ENCODE measurements around the gene SH3TC1. TPM values are rescaled to one million over a fixed set of nuclear protein-coding genes. Genes with fewer than 3 reads are reported as not detected.
A peak's percentile ranks its signal among the peaks of the same experiment; 100 is the strongest.

Gene SH3TC1
- total and polyA plus RNA-seq, 2 of the 13 experiments (the other 11 are each of a cell fraction or from before 2014, with no cell fraction given): 14.9 to 21.8 TPM

GRCh38 chr4:8168832-8169598 lies 30.1 kb upstream of the SH3TC1 start:
- no peaks in the 10 kb centered on the region for H4K20me1 ChIP-seq (ENCODE audit: insufficient read depth, low read length)
- H3K27me3 ChIP-seq (ENCODE audit: control insufficient read depth in 1 of 2, insufficient read depth in 2 of 2, low read length in 2 of 2): peaks cover 5 to 48% of the 10 kb centered on the region in 2 experiments; a peak in 3 of 5 replicates
- no peak overlapping the region for H2AFZ ChIP-seq (ENCODE audit: low read length)
- peaks cover 5% of the 10 kb centered on the region; the same call in 1 of the 2 replicates for H3K9me3 ChIP-seq (ENCODE audit: low read length)
- ATAC-seq (no peak), FAIRE-seq (no peak), DNase-seq (ENCODE audit: low spot score) (no peak)
- H3K4me2 ChIP-seq (ENCODE audit: low read depth, low read length): no peak overlapping the region
- in situ Hi-C loops (cut with HindIII; ENCODE audit: extremely low pct_ligation_motif_present, low pct_unique_long_range_greater_than_20kb): loop anchor here (10.0 kb wide), 1 partner anchor 236 kb away; no protein-coding TSS in a partner anchor
- H3K9ac ChIP-seq (ENCODE audit: insufficient read depth, low read depth, low read length): no peak overlapping the region
- no peaks in the 10 kb centered on the region for H3K36me3 ChIP-seq (replicated peaks in 1 of 2; ENCODE audit: control insufficient read depth in 1 of 2, insufficient read depth in 2 of 2, low read length in 2 of 2)
- TF ChIP-seq ZNF329 (CRISPR knock-in tag; IDR thresholded peaks at IDR 0.05; ENCODE audit: low read depth) (0 out of 2 replicates have a peak, but pooled peaks have one; percentile 78), MNT (IDR thresholded peaks at IDR 0.05) (peak; percentile 29; the same call in 1 of the 2 replicates), ZNF441 (CRISPR knock-in tag; IDR thresholded peaks at IDR 0.05; ENCODE audit: borderline replicate concordance) (no peak)
- 8% methylated on average over 5 of the region's 5 CpGs for WGBS (ENCODE audit: low lambda C conversion rate)
- CTCF ChIA-PET (ENCODE audit: low intra/inter-chr PET ratio, low total read pairs): no interaction called here
- no peak overlapping the region for H3K4me3 ChIP-seq (replicated peaks in 1 of 3; ENCODE audit: insufficient read depth in 1 of 3, low read depth in 2 of 3, low read length in 3 of 3)
- no TSS peak for BruUV-seq (replicated peaks)
- intact Hi-C loops (cut with micrococcal nuclease; ENCODE audit: unreplicated experiment): no loop called here
- H3K4me1 ChIP-seq (ENCODE audit: insufficient read depth, low read length): no peaks in the 10 kb centered on the region
- H3K79me2 ChIP-seq (ENCODE audit: insufficient read depth, low read length): no peaks in the 10 kb centered on the region
- no peak overlapping the region for H3K27ac ChIP-seq (ENCODE audit: extremely low read length, insufficient read depth, low read length)
- POLR2A ChIA-PET: no interaction called here

GRCh38 chr4:8169763-8170162 lies 29.3 kb upstream of the SH3TC1 start:
- intact Hi-C loops (cut with micrococcal nuclease; ENCODE audit: unreplicated experiment) (no loop called here), in situ Hi-C loops (cut with HindIII; ENCODE audit: extremely low pct_ligation_motif_present, low pct_unique_long_range_greater_than_20kb) (loop anchor here (10.0 kb wide), 1 partner anchor 235 kb away; no protein-coding TSS in a partner anchor)
- Histone ChIP-seq H3K4me1 (ENCODE audit: insufficient read depth, low read length) (no peaks in the 10 kb centered on the region), H3K79me2 (ENCODE audit: insufficient read depth, low read length) (no peaks in the 10 kb centered on the region), H3K36me3 (replicated peaks in 1 of 2; ENCODE audit: control insufficient read depth in 1 of 2, insufficient read depth in 2 of 2, low read length in 2 of 2) (no peaks in the 10 kb centered on the region), H3K9me3 (ENCODE audit: low read length) (peaks cover 5% of the 10 kb centered on the region; the same call in 1 of the 2 replicates), H3K27me3 (ENCODE audit: control insufficient read depth in 1 of 2, insufficient read depth in 2 of 2, low read length in 2 of 2) (peaks cover 5 to 40% of the 10 kb centered on the region in 2 experiments; a peak in 3 of 5 replicates), H4K20me1 (ENCODE audit: insufficient read depth, low read length) (no peaks in the 10 kb centered on the region), H3K4me3 (replicated peaks in 1 of 3; ENCODE audit: insufficient read depth in 1 of 3, low read depth in 2 of 3, low read length in 3 of 3) (no peak overlapping the region), H3K9ac (ENCODE audit: insufficient read depth, low read depth, low read length) (no peak overlapping the region), H3K27ac (ENCODE audit: extremely low read length, insufficient read depth, low read length) (no peak overlapping the region), H2AFZ (ENCODE audit: low read length) (no peak overlapping the region), H3K4me2 (ENCODE audit: low read depth, low read length) (no peak overlapping the region)
- FAIRE-seq (no peak), DNase-seq (ENCODE audit: low spot score) (no peak), ATAC-seq (no peak)
- ChIA-PET CTCF (ENCODE audit: low intra/inter-chr PET ratio, low total read pairs) (no interaction called here), POLR2A (no interaction called here)
- no TSS peak for BruUV-seq (replicated peaks)
- 35% methylated on average over 2 of the region's 3 CpGs for WGBS (ENCODE audit: low lambda C conversion rate)
- TF ChIP-seq ZNF687 (CRISPR knock-in tag; IDR thresholded peaks at IDR 0.05) (no peak), TBX2 (CRISPR knock-in tag; IDR thresholded peaks at IDR 0.05; ENCODE audit: borderline replicate concordance) (no peak), ZNF660 (CRISPR knock-in tag; IDR thresholded peaks at IDR 0.05; ENCODE audit: borderline replicate concordance, low read depth) (no peak), GATAD1 (CRISPR knock-in tag; IDR thresholded peaks at IDR 0.05) (no peak), CREBL2 (CRISPR knock-in tag; IDR thresholded peaks at IDR 0.05; ENCODE audit: borderline replicate concordance) (no peak), ELF4 (CRISPR knock-in tag; IDR thresholded peaks at IDR 0.05; ENCODE audit: borderline replicate concordance) (no peak)

Measured in HepG2 (cell line).